Psoas muscle (tissue), 8 donors: ENCODE results near the gene GRAMD1A. TPM values are rescaled to one million over a fixed set of nuclear protein-coding genes. Genes with fewer than 3 reads are reported as not detected.

Experiments
- ATAC-seq, 4 donors: fragments of 200-7000 bp; cut with Tn5 transposase; one replicate each; pipeline ENCODE4 v1.9.1; 2020; ENCODE audit warnings: moderate library complexity in 3 of 4, mild to moderate bottlenecking in 2 of 4
- DNase-seq, 2 donors: peaks; one replicate each; pipeline ENCODE4 v3.0.0-alpha.2; 2020
- H3K27ac ChIP-seq: fragments of 200-600 bp; one replicate; pipeline ENCODE4 v1.8.0; 2022
- H3K27me3 ChIP-seq, 3 donors: fragments of 200-600 bp in 1 of 3; one replicate each; pipeline versions ENCODE4 v1.6.1 to v1.8.0; 2013 to 2022; ENCODE audit warnings: low read length in 2 of 3, mild to moderate bottlenecking in 2 of 3, moderate library complexity in 1 of 3; ENCODE audit not compliant: insufficient read depth in 3 of 3
- H3K36me3 ChIP-seq, 2 donors: fragments of 200-600 bp in 1 of 2; one replicate each; pipeline versions ENCODE4 v1.6.1 to v1.8.0; 2013 to 2022; ENCODE audit warnings: low read depth in 1 of 2, mild to moderate bottlenecking in 1 of 2, moderate library complexity in 1 of 2; ENCODE audit not compliant: insufficient read depth in 1 of 2
- H3K4me1 ChIP-seq: fragments of 200-600 bp; one replicate; pipeline ENCODE4 v1.8.0; 2022
- H3K4me3 ChIP-seq: fragments of 200-600 bp; one replicate; pipeline ENCODE4 v1.8.0; 2022; ENCODE audit warnings: mild to moderate bottlenecking
- H3K9me3 ChIP-seq: fragments of 200-600 bp; one replicate; pipeline ENCODE4 v1.8.0; 2022
- CTCF ChIP-seq: fragments of 200-600 bp; IDR thresholded peaks from one replicate; pipeline ENCODE4 v1.8.0; 2022; ENCODE audit warnings: antibody characterized with exemption
- WGBS, 3 donors: extraction: QIAGEN DNeasy Blood & Tissue Kit; methylation state at CpG; one replicate each; pipeline versions ENCODE4 v1.1.6 to v1.1.7; 2013; 5-methylcytosine and 5-hydroxymethylcytosine counted together
- intact Hi-C, 2 donors: fragments of 100-400 bp; cut with DNase I; formaldehyde crosslinking; loops; one replicate each; pipeline versions ENCODE4 v1.11.0 to v1.14.2; 2022
- polyA plus RNA-seq, 3 donors: library from polyadenylated mRNA; stranded (reverse); fragments of 200-250 nt; gene quantifications; one replicate each; pipeline ENCODE4 v1.2.3, GENCODE V29; 2013
- total RNA-seq, 4 donors: library from RNA; stranded (reverse); fragmentation: NEBNext Ultra II Directional in 2 of 4; extraction: Animal tissue kit (Norgen Biotek cat#: 25700) in 2 of 4; gene quantifications; one replicate each; pipeline versions ENCODE4 v1.2.1 to v1.2.4, GENCODE V29; 2021 to 2023
- donor health status: healthy with polysubstance abuse.
- donor health status: DM: no; HTN: no; CAD: no; lungs with moderate emphysema.
- donor health status: Bipolar disorder and iron deficiency.
- donor health status: healthy.
- donor health status: DM: yes; HTN: yes; CAD: no.
- donor health status: DM: no; HTN: no; CAD: no.
- donor health status: DM: no; HTN: no; CAD: no.
- donor health status: DM: yes; HTN: yes; CAD: no.

Gene GRAMD1A
- total and polyA plus RNA-seq, 7 donors: 15.6 to 55.0 (median 36.3) TPM

- Histone ChIP-seq H3K27ac (no peak overlapping the region), H3K36me3 (peaks cover under 1 to 99% of the 10 kb centered on the region in 2 donors), H3K9me3 (no peaks in the 10 kb centered on the region), H3K4me1 (no peaks in the 10 kb centered on the region), H3K27me3 (no peaks in the 10 kb centered on the region), H3K4me3 (no peak overlapping the region)
- intact Hi-C loops: no loop called here
- 85 to 90% (median 88%) methylated on average over 10 of the region's 10 CpGs for WGBS, 3 donors
- DNase-seq: no peak
- no peak for TF ChIP-seq CTCF
- no peak for ATAC-seq
These were observed 20.9 kb downstream of the GRAMD1A start for GRCh38 chr19:35021016-35021415.

GRCh38 chr19:35021596-35021995 is 21.5 kb downstream of the GRAMD1A start:
- WGBS, 3 donors: 92 to 96% (median 96%) methylated on average over 12 to 25 of the region's 25 CpGs
- H3K27me3 ChIP-seq: no peaks in the 10 kb centered on the region
- no peak overlapping the region for H3K4me3 ChIP-seq
- H3K9me3 ChIP-seq: no peaks in the 10 kb centered on the region
- ATAC-seq: no peak
- peaks cover 2 to 100% of the 10 kb centered on the region in 2 donors for H3K36me3 ChIP-seq
- TF ChIP-seq CTCF: no peak
- no peak for DNase-seq
- intact Hi-C loops: no loop called here
- no peaks in the 10 kb centered on the region for H3K4me1 ChIP-seq
- no peak overlapping the region for H3K27ac ChIP-seq

- no peak for ATAC-seq
These were observed 22.3 kb downstream of the GRAMD1A start for GRCh38 chr19:35022460-35022859.

GRCh38 chr19:35023428-35023827 is 23.3 kb downstream of the GRAMD1A start:
- peak in 1 of 2 donors; percentile 46 for DNase-seq
- TF ChIP-seq CTCF: no peak
- WGBS, 3 donors: 80 to 84% (median 82%) methylated on average over 19 of the region's 19 CpGs
- H3K4me3 ChIP-seq: no peak overlapping the region
- peaks cover 2 to 95% of the 10 kb centered on the region in 2 donors for H3K36me3 ChIP-seq
- H3K9me3 ChIP-seq: no peaks in the 10 kb centered on the region
- peak overlapping the region; percentile 6 for H3K27ac ChIP-seq
- peaks cover 11% of the 10 kb centered on the region for H3K4me1 ChIP-seq
- H3K27me3 ChIP-seq: no peaks in the 10 kb centered on the region
- no peak for ATAC-seq
- intact Hi-C loops: no loop called here

More at GRCh38 chr19:35022460-35022859, 22.3 kb downstream of the GRAMD1A start:
- WGBS, 3 donors: 81 to 89% (median 84%) methylated on average over 13 to 14 of the region's 14 CpGs
- DNase-seq: no peak
- TF ChIP-seq CTCF: no peak
- Histone ChIP-seq H3K4me1 (peaks cover 3% of the 10 kb centered on the region), H3K27me3 (no peaks in the 10 kb centered on the region), H3K36me3 (peaks cover 2 to 100% of the 10 kb centered on the region in 2 donors), H3K9me3 (no peaks in the 10 kb centered on the region), H3K4me3 (no peak overlapping the region), H3K27ac (no peak overlapping the region)
- intact Hi-C loops: no loop called here

- Histone ChIP-seq H3K4me3 (no peak overlapping the region), H3K36me3 (peaks cover 2 to 88% of the 10 kb centered on the region in 2 donors), H3K27ac (peak overlapping the region; percentile 6), H3K4me1 (peaks cover 17% of the 10 kb centered on the region), H3K27me3 (no peaks in the 10 kb centered on the region), H3K9me3 (no peaks in the 10 kb centered on the region)
- no peak for DNase-seq
- no peak for TF ChIP-seq CTCF
- ATAC-seq: peak in 3 of 4 donors; percentile 19 to 24 (median 23)
- intact Hi-C loops: no loop called here
- 54 to 64% (median 60%) methylated on average over 6 of the region's 6 CpGs for WGBS, 3 donors
These were observed 24.0 kb downstream of the GRAMD1A start for GRCh38 chr19:35024095-35024494.
